HG03460 (cell line): Measurements from ENCODE around the gene PGAM2.
"Not testable (repeated sequence)": the region's sequence is repeated elsewhere in the genome, so short reads cannot be mapped to it uniquely, and the experiment has no call there.

Experiments
- ATAC-seq: cut with Tn5 transposase; IDR thresholded peaks from one replicate; pipeline ENCODE4 v1.9.1; 2021; ENCODE audit not compliant: unreplicated experiment

PGAM2 gene

DNA sequence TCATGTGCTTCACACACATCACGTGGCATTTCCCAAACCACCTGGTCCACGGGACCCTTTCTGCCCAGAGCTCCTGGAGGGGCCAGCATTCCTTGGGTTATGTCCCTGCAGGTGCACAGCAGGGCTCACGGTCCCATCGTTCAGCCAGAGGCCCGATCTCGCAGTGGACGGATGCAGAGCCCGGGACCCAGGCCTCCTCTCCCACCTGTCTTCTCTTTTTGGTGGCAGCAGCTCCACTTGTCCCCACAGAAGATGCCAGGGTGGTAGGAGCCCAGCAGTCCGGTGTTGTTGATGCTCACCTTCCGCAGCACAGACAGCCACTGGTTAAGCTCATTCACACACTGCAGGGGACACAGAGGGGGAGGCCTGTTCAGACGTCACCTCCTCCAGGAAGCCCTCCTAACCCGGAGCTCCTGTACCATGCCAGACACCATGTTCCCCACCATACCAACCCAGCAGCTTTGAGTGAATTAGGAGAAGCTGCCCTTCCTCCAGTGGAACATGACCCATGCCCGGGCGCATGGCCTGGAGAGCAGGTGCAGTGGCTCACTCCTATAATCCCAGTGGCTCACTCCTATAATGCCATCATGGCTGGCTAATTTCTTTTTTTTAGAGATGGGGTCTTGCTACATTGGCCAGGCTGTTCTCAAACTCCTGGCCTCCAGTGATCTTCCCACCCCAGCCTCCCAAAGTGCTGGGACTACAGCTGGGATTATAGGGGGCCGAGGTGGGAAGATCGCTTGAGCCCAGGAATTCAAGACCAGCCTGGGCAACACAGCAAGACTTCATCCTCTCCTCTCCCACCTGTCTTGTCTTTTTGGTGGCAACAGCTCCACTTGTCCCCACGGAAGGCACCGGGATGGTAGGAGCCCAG, 31.2 kb downstream of the PGAM2 start:
- not testable (repeated sequence) for ATAC-seq

DNA sequence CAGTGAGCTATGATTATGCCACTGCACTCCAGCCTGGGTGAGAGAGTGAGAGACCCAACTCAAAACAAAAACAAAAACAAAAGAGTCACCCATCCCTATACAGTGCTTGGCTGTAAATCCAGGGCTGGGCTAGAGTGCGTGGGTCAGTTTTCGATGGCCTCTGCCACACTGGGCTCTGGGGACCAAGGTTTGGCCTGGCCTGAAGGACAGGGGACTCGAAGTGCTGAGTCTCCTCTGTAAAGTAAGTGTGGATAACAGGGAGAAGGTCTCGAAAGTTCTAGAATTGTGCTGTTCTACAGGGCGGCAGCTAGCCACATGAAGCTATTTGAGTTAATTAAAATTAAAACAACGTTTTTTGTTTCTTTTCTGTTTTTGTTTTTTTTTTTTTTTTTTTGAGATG, 33.3 kb downstream of the PGAM2 start:
- ATAC-seq: not testable (repeated sequence)

DNA sequence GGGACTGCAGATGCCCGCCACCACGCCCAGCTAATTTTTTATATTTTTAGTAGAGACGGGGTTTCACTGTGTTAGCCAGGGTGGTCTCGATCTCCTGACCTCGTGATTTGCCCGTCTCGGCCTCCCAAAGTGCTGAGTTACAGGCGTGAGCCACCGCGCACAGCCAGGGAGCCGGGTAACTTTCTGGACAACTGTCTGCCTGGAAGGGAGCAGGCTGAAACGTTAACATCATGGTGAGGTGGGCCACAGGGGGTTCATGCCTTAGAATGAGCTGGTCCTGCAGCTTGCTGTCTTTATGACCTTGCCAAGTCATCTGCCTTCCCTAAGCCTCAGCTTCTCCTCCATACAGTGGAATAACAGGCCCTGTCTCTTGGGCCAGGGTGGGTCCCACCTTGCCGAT, 34.0 kb downstream of the PGAM2 start:
- ATAC-seq: not testable (repeated sequence)

DNA sequence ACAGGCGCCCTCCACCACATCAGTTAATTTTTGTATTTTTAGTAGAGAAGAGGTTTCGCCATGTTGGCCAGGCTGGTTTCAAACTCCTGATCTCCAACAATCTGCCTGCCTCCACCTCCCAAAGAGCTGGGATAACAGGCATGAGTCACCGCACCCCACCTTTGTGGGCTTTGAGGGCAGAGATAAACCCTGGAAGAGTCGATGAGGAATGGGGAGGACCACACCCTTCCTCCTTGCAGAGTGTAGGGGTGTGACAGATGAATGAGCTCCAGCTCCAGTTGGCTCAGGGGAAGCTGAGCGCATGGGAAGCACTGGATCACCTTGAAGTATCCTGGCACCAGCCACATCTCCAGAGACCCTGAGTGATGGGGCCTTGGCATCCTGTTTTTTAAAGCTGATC, 35.3 kb downstream of the PGAM2 start:
- ATAC-seq: not testable (repeated sequence)

DNA sequence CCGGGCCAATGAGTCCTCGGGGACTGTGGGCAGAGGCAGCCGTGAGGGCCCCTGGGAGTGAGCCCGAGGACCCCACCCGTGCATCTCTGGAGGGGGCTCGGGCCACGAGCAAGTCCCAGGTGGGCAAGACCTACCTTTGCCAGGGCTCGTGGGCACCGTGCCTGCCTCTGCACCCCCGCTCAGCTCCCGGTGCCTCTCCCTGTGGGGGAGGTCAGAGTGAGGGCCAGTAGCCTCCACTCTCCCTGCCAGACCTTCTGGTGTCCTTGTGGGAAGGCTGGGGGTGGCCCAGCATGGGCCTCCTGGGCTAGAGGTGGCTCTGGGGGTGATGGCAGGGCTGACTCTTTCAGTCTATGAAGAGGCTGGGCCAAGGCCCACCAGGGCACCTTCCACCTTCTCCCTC, 35.9 kb downstream of the PGAM2 start:
- ATAC-seq: not testable (repeated sequence)

DNA sequence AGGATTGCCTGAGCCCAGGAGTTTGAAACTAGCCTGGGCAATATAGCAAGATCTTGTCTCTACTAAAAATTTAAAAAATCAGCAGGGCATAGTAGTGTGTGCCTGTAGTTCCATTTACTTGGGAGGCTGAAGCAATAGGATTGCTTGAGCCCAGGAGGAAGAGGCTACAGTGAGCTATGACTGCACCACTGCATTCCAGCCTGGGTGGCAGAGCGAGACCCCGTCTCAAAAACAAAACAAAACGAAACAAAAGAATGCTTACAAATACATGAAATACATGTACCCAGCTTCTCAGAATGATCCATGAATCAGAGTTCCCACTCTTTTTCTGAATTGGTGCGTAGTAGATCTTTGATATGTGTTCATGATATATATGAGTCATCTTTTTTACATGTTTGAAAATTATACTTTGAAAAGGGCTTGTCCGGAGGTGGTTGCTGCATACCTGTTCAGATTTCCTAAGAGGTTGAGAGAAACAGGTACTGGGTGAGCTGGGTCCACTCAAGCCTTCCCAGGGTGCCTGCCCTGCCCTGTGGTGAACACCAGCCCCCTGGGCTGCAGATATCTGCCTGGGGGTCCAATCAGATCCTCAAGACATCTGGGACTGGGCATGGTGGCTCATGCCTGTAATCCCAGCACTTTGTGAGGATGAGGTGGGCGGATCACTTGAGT, 42.4 kb downstream of the PGAM2 start:
- ATAC-seq: not testable (repeated sequence)

DNA sequence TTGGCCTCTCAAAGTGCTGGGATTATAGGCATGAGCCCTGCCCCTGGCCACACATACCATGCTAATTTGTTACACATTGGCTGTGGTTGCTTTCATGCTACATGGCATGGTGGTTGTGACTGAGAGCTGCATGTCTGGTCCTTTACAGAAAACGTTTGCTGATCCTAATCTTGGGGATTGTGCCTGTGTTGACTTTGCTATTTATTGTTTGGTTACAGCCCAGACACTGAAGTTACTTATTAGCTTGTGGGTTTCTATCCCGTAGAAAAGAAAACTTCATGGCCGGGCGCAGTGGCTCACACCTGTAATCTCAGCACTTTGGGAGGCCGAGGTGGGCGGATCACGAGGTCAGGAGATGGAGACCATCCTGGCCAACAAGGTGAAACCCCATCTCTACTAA, 43.3 kb downstream of the PGAM2 start:
- not testable (repeated sequence) for ATAC-seq

DNA sequence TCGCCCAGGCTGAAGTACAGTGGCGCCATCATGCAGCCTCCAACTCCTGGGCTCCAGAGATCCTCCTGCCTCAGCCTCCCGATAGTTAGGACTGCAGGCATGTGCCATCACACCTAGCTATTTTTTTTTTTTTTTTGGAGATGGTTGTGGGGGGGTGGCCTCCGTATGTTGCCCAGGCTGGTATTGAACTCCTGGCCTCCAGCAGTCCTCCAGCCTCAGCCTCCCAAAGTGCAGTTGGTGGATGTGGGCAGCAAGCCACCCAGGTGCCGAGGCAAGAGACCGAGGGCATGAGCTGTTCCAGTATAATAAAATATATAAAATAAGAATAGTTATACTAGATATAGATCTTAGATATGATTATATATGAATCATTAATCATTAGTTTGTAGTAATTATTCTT, 45.5 kb downstream of the PGAM2 start:
- ATAC-seq: not testable (repeated sequence)

DNA sequence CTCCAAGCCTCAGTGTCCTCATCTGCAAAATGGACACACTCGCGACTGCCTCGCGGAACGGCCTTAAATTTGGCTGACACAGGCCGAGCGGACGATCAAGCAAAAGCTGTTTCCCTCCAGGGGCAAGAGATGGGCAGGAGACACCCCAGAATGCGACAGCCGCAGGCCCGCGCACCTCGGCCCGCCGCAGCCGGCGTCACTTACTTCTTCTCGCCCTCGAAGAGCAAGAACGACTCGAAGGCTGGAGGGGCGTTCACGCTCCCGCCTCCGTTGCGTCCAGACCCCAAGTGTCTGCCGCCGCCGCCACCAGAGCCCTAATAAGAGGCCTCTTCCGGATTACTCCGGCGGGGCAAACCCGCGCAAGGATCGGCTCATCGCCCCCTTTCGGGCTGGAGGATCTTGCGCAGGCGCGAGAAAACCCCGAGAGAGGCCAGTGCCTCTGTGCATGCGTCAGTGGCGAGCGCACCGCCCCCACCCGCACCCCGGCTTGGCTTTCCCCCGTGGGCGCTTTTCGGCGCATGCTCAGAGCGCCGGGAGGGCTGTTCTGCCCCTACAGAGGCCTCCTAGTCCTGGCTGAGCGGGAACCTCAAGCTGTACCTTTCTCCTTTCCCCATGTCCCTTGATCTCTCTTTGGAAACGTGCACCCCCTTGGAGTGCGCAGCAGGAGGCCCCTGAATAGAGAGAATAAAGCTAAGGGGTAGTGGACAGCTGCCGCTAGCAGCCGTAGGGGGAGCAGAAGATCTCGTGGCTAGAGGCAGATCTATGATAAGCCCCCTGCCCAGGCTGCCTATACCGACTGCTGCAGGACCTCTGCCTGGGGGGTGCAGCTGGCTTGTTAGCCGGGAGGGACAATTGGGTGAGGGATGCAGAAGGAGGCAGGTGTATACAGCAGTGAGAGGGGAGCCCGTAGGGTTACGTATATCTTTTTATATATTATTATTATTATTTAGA, 46.2 kb downstream of the PGAM2 start:
- ATAC-seq: peak; percentile 90

DNA sequence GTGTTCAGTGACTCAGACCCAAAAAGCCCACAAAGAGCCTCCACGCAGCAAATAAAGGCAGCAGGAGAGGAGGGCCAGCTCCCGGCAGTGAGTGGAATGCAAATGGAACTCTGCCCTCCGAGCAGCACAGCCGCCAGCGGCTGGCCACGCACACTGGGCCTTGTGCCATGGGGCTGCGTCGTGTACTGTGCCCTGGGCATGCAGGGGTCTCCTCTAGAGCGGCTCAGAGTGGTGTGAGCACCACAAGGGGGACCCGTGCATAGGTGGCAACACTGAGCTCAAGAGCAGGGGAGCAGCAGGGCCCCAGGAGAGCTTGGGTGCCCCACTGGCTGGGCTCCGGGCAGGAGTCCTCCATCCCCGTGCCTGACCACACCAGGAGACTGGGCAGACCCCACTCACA, 50.3 kb downstream of the PGAM2 start:
- ATAC-seq: not testable (repeated sequence)
